GM12891 (cell line): ENCODE data around the gene NEDD8.

ENCODE experiments used
- POLR2A ChIP-seq: IDR thresholded peaks from 2 replicates; pipeline ENCODE4 v1.6.1; 2011; ENCODE audit warnings: low read depth, low read length, control low read depth
- POLR2AphosphoS5 ChIP-seq: IDR thresholded peaks from 2 replicates; pipeline ENCODE4 v1.6.1; 2011; ENCODE audit warnings: low read depth, low read length, control low read depth
- SPI1 ChIP-seq: IDR thresholded peaks from 2 replicates; pipeline ENCODE4 v1.6.1; 2011; ENCODE audit warnings: low read depth, low read length, control low read depth
- TAF1 ChIP-seq: IDR thresholded peaks from 2 replicates; pipeline ENCODE4 v1.6.1; 2011; ENCODE audit warnings: low read depth, low read length, control low read depth

DNA sequence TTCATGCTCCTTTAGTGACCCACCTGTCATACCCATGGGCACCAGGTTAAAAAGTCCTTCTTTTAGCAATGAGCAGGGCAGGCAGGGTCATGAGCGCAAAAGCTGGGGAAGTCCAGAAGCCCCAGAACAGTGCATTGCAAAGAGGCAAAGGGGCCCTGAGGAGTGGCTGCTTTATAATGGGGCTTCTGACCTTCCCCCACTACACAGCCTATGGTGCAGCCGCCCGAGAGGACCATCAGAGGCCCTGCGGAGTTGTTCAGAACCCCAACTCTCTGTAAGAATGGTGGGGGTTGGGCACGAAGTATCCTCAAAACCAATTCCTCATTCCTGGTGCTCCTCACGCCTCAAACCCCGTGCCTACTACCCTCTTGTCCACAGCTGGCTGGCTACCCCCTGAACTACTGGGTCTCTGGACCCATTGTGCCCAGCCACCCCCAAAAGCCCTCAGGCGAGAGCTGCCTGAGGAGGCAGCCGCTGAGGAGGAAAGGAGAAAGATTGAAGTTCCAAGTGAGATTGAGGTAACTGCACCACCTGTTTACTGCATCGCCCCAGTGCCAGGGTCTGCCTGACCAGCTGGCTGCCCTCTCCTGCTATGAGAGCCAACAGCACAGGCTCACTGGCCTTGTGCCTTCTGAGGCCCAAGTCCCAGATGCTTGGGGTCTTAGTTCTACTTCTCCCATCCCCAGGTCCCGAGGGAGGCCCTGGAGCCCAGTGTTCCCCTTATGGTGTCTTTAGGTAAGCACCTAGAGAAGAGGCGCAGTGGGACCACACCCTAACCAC lies 53.6 kb downstream of the NEDD8 start:
- TF ChIP-seq POLR2A (peak; percentile 15; the same call in 1 of the 2 replicates), TAF1 (no peak), POLR2AphosphoS5 (no peak), SPI1 (no peak)
